ENCODE data around the gene CFAP97D1.

DNA sequence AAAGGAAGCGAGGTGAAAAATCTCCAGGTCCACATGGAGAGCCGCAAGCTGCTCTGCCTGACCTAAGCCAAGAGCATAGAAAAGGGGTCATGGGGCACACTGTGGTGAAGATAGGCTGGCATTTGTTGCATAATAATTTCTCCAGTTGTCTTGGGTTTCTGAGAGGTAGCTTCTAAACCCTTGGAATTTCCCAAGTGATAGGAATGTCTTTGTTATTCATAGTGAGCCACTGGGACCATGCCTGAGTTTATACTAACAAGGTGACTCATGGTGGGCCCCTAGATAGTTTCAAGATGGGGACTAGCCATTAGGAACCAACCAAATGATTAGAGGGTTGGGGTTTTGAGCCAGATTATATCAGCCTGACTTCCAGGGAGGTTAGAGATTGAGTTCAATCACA is 47.3 kb upstream of the CFAP97D1 start:
- TF ChIP-seq GATA3 (IDR thresholded peaks at IDR 0.05; ENCODE audit: low read depth, low read length) (no peak), GATA2 (IDR thresholded peaks at IDR 0.05; ENCODE audit: low read depth, low read length) (no peak)
